Measurements from ENCODE around the gene C1R.

- TF ChIP-seq FOXP2 (optimal IDR thresholded peaks at IDR 0.05; ENCODE audit: borderline replicate concordance, extremely low read depth, extremely low read length, insufficient read depth), result no peak
- TF ChIP-seq, protein P1, sequence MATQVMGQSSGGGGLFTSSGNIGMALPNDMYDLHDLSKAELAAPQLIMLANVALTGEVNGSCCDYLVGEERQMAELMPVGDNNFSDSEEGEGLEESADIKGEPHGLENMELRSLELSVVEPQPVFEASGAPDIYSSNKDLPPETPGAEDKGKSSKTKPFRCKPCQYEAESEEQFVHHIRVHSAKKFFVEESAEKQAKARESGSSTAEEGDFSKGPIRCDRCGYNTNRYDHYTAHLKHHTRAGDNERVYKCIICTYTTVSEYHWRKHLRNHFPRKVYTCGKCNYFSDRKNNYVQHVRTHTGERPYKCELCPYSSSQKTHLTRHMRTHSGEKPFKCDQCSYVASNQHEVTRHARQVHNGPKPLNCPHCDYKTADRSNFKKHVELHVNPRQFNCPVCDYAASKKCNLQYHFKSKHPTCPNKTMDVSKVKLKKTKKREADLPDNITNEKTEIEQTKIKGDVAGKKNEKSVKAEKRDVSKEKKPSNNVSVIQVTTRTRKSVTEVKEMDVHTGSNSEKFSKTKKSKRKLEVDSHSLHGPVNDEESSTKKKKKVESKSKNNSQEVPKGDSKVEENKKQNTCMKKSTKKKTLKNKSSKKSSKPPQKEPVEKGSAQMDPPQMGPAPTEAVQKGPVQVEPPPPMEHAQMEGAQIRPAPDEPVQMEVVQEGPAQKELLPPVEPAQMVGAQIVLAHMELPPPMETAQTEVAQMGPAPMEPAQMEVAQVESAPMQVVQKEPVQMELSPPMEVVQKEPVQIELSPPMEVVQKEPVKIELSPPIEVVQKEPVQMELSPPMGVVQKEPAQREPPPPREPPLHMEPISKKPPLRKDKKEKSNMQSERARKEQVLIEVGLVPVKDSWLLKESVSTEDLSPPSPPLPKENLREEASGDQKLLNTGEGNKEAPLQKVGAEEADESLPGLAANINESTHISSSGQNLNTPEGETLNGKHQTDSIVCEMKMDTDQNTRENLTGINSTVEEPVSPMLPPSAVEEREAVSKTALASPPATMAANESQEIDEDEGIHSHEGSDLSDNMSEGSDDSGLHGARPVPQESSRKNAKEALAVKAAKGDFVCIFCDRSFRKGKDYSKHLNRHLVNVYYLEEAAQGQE (IDR thresholded peaks at IDR 0.05; ENCODE audit: insufficient read depth in 1 of 2, low read depth in 2 of 2, low read length in 2 of 2), result no peak
- no peak for TF ChIP-seq TAF1 (IDR thresholded peaks at IDR 0.05; ENCODE audit: borderline replicate concordance, insufficient read depth, low read length)
- TF ChIP-seq SIN3A (IDR thresholded peaks at IDR 0.05; ENCODE audit: borderline replicate concordance, insufficient read depth, low read length), result no peak
Observed at GRCh38 chr12:7093486-7093885, 1.2 kb upstream of the C1R start.

Measured in PFSK-1 (cell line).